ENCODE data around the gene PCDHA5.

Gene PCDHA5

DNA sequence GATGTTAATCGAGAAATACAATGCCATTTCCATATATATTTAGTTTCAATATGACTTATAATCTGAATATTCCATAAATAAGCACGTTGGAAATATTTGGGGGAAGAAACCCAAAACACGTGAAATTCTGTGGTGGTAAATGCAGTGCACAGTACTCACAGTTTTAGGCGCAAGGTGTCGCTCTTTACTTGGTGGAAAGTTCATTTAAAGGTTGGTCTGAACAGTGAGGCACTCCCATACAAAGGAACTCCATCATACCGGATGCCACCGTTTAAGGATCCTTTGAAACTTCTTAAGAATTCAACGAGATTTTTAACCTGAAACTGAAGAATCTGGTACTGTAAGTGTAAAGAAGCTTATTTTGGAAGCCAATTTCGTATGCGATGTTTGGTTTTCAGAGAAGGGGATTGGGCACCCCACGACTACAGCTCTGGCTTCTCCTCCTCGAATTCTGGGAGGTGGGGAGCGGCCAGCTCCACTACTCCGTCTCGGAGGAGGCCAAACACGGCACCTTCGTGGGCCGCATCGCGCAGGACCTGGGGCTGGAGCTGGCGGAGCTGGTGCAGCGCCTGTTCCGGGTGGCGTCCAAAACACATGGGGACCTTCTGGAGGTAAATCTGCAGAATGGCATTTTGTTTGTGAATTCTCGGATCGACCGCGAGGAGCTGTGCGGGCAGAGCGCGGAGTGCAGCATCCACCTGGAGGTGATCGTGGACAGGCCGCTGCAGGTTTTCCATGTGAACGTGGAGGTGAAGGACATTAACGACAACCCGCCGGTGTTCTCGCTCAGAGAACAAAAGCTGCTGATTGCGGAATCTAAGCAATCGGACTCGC is 47.5 kb downstream of the PCDHA5 start, which contains the start of gene PCDHA11:
PCDHA11 (plus strand) TSS at position 237 of the 834 bp plus-strand sequence; CDS start at position 384, 147 bp downstream.
- DNase-seq = peak; percentile 5

DNA sequence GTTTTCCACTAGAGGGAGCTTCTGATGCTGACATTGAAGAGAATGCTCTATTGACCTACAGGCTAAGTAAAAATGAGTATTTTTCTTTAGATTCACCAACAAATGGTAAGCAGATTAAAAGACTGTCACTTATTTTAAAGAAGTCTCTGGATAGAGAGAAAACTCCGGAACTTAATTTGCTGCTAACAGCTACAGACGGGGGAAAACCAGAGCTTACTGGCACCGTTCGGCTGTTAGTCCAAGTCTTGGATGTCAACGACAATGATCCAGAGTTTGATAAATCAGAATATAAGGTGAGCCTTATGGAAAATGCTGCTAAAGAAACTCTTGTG is 48.1 kb downstream of the PCDHA5 start:
- DNase-seq = no peak

DNA sequence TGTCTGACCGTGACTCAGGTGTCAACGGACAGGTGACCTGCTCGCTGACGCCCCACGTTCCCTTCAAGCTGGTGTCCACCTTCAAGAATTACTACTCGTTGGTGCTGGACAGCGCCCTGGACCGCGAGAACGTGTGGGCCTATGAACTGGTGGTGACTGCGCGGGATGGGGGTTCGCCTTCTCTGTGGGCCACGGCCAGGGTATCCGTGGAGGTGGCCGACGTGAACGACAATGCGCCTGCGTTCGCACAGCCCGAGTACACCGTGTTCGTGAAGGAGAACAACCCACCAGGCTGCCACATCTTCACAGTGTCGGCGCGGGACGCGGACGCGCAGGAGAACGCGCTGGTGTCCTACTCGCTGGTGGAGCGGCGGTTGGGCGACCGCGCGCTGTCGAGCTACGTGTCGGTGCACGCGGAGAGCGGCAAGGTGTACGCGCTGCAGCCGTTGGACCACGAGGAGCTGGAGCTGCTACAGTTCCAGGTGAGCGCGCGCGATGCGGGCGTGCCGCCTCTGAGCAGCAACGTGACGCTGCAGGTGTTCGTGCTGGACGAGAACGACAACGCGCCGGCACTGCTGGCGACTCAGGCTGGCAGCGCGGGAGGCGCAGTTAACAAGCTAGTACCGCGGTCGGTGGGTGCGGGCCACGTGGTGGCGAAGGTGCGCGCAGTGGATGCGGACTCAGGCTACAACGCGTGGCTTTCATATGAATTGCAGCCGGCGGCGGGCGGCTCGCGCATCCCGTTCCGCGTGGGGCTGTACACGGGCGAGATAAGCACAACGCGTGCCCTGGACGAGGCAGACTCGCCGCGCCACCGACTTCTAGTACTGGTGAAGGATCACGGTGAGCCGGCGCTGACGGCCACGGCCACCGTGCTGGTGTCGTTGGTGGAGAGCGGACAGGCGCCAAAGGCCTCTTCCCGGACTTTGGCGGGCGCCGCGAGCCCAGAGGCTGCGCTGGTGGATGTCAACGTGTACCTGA is 49.1 kb downstream of the PCDHA5 start:
- no peak for DNase-seq
